GM10266 (cell line): ENCODE data around the gene C10orf67.

Experiments used
- DNase-seq: peaks from one replicate; pipeline ENCODE4 v3.0.0; 2012; ENCODE audit errors: extremely low spot score
- CTCF ChIP-seq: IDR thresholded peaks from 2 replicates; pipeline ENCODE4 v1.5.1; 2012; ENCODE audit warnings: mild to moderate bottlenecking, low read depth; ENCODE audit not compliant: control insufficient read depth, insufficient read depth; ENCODE audit errors: missing control alignments

C10orf67 gene

GRCh38 chr10:23381298-23382040 is 36.9 kb upstream of the C10orf67 start:
- TF ChIP-seq CTCF, result no peak
- no peak for DNase-seq

- no peak for DNase-seq
- no peak for TF ChIP-seq CTCF
These were observed 35.1 kb upstream of the C10orf67 start for GRCh38 chr10:23379686-23380085.

GRCh38 chr10:23376229-23376655 is 31.6 kb upstream of the C10orf67 start:
- TF ChIP-seq CTCF, result no peak
- DNase-seq, result no peak

- TF ChIP-seq CTCF, result no peak
- no peak for DNase-seq
These were observed 30.8 kb upstream of the C10orf67 start for GRCh38 chr10:23375366-23375765.

GRCh38 chr10:23373156-23373555 is 28.6 kb upstream of the C10orf67 start:
- DNase-seq, result no peak
- TF ChIP-seq CTCF, result no peak

- DNase-seq, result no peak
- TF ChIP-seq CTCF, result no peak
These were observed 26.5 kb upstream of the C10orf67 start for GRCh38 chr10:23371073-23371472.

- no peak for DNase-seq
- TF ChIP-seq CTCF, result no peak
These were observed 25.5 kb upstream of the C10orf67 start for GRCh38 chr10:23370106-23370505.
